Measurements from ENCODE around the gene TOE1.

Gene TOE1

GRCh38 chr1:45306319-45306718, 33.7 kb upstream of the TOE1 start (continued):
- TF ChIP-seq ZNF280D (tag by site-specific recombination; IDR thresholded peaks at IDR 0.05): no peak
- TF ChIP-seq ZNF555 (tag by site-specific recombination; conservative IDR thresholded peaks at IDR 0.05): no peak
- no peak for TF ChIP-seq KLF7 (tag by site-specific recombination; IDR thresholded peaks at IDR 0.05; ENCODE audit: borderline replicate concordance)
- TF ChIP-seq ZNF175 (tag by site-specific recombination; IDR thresholded peaks at IDR 0.05): no peak
- TF ChIP-seq ZNF350 (tag by site-specific recombination; IDR thresholded peaks at IDR 0.05): no peak
- TF ChIP-seq ZNF449 (tag by site-specific recombination; IDR thresholded peaks at IDR 0.05): no peak
- no peak for TF ChIP-seq ZNF707 (tag by site-specific recombination; IDR thresholded peaks at IDR 0.05)
- TF ChIP-seq ZNF366 (tag by site-specific recombination; conservative IDR thresholded peaks at IDR 0.05): no peak
- no peak for TF ChIP-seq IKZF3 (tag by site-specific recombination; IDR thresholded peaks at IDR 0.05)

- H3K27ac ChIP-seq (ENCODE audit: extremely low read depth, low read depth, low read length): no peak overlapping the region
- no peaks in the 10 kb centered on the region for H3K9me3 ChIP-seq (ENCODE audit: control insufficient read depth, insufficient read depth, low read depth, low read length)
- no peak for TF ChIP-seq GLIS2 (tag by site-specific recombination; IDR thresholded peaks at IDR 0.05)
- no peak for TF ChIP-seq ZNF513 (tag by site-specific recombination; IDR thresholded peaks at IDR 0.05)
- no peak for TF ChIP-seq ZNF843 (tag by site-specific recombination; IDR thresholded peaks at IDR 0.05)
- no peak for TF ChIP-seq ZNF561 (tag by site-specific recombination; IDR thresholded peaks at IDR 0.05; ENCODE audit: borderline replicate concordance)
- TF ChIP-seq ZNF140 (tag by site-specific recombination; IDR thresholded peaks at IDR 0.05): no peak
- no peak for TF ChIP-seq ZNF148 (tag by site-specific recombination; IDR thresholded peaks at IDR 0.05; ENCODE audit: borderline replicate concordance)
- TF ChIP-seq ZBTB6 (tag by site-specific recombination; IDR thresholded peaks at IDR 0.05): no peak
- TF ChIP-seq ZNF426 (tag by site-specific recombination; IDR thresholded peaks at IDR 0.05): no peak
- TF ChIP-seq SP7 (tag by site-specific recombination; IDR thresholded peaks at IDR 0.05): no peak
- no peak for TF ChIP-seq ZNF660 (tag by site-specific recombination; IDR thresholded peaks at IDR 0.05)
- no peak overlapping the region for H3K4me3 ChIP-seq (ENCODE audit: low read depth, low read length)
- CTCF ChIA-PET: interaction anchor here (0.6 to 1.3 kb wide), 3 partner anchors 8 to 371 kb away, joined by 3 read pairs; no protein-coding TSS in a partner anchor
- no peaks in the 10 kb centered on the region for H3K36me3 ChIP-seq (ENCODE audit: control insufficient read depth in 2 of 2, insufficient read depth in 1 of 2, low read length in 2 of 2)
- POLR2A ChIA-PET: interaction anchor here (0.6 to 1.3 kb wide), 2 partner anchors 295 to 492 kb away, joined by 3 read pairs; partner anchors contain the start of genes HECTD3 and UROD
- peaks cover 5% of the 10 kb centered on the region; the same call in 1 of the 2 replicates for H3K4me1 ChIP-seq (ENCODE audit: control insufficient read depth, insufficient read depth, low read length)
These were observed 33.1 kb upstream of the TOE1 start for GRCh38 chr1:45306905-45307304.

Measured in HEK293 (cell line).